Epithelial cell of esophagus (primary cell): ENCODE measurements around the gene UPF3A.

Experiments
- DNase-seq: peaks from one replicate; pipeline ENCODE4 v3.0.0; 2010; ENCODE audit warnings: low read depth
- H3K4me3 ChIP-seq: 2 replicates; pipeline ENCODE4 v1.5.1; 2011; ENCODE audit warnings: mild to moderate bottlenecking, low read length, control low read depth
- TF ChIP-seq, protein P1 (sequence below): IDR thresholded peaks from 2 replicates; pipeline ENCODE4 v1.5.1; 2011; ENCODE audit warnings: low read depth, mild to moderate bottlenecking, low read length, control low read depth, inconsistent platforms; ENCODE audit not compliant: insufficient read depth; ENCODE audit errors: missing control alignments

UPF3A gene

GRCh38 chr13:114275304-114275703 lies 6.1 kb upstream of the UPF3A start:
- H3K4me3 ChIP-seq = no peak overlapping the region
- no peak for DNase-seq
- TF ChIP-seq, protein P1, sequence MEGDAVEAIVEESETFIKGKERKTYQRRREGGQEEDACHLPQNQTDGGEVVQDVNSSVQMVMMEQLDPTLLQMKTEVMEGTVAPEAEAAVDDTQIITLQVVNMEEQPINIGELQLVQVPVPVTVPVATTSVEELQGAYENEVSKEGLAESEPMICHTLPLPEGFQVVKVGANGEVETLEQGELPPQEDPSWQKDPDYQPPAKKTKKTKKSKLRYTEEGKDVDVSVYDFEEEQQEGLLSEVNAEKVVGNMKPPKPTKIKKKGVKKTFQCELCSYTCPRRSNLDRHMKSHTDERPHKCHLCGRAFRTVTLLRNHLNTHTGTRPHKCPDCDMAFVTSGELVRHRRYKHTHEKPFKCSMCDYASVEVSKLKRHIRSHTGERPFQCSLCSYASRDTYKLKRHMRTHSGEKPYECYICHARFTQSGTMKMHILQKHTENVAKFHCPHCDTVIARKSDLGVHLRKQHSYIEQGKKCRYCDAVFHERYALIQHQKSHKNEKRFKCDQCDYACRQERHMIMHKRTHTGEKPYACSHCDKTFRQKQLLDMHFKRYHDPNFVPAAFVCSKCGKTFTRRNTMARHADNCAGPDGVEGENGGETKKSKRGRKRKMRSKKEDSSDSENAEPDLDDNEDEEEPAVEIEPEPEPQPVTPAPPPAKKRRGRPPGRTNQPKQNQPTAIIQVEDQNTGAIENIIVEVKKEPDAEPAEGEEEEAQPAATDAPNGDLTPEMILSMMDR = no peak

DNA sequence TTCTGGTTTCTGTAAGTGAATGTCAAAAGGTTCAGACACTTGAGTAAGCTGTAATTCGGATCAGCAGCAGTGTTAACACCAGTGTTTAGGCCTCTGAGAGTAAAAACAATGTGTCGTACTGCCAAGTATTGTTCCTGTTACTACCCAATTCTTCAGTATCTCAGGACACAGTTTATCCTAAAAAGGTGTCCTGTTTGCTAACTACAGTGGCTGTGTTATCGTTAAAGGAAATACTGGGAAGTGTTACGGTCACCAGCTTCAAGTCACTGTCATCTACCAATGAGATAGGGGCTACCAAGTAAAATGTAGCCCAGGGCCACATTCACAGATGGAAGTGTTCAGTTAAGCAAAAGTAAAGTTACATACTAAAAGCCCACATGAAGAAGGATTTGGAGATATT lies 2.3 kb upstream of the UPF3A start:
- no peak overlapping the region for H3K4me3 ChIP-seq
- no peak for DNase-seq
- TF ChIP-seq, protein P1 = no peak

- H3K4me3 ChIP-seq = no peak overlapping the region
- no peak for DNase-seq
- TF ChIP-seq, protein P1 = no peak
Observed at GRCh38 chr13:114279758-114280355, 1.5 kb upstream of the UPF3A start.

GRCh38 chr13:114282041-114282670 lies 755 bp downstream of the UPF3A start:
- DNase-seq = peak; percentile 75
- TF ChIP-seq, protein P1 = no peak
- peak overlapping the region; percentile 73 for H3K4me3 ChIP-seq

DNA sequence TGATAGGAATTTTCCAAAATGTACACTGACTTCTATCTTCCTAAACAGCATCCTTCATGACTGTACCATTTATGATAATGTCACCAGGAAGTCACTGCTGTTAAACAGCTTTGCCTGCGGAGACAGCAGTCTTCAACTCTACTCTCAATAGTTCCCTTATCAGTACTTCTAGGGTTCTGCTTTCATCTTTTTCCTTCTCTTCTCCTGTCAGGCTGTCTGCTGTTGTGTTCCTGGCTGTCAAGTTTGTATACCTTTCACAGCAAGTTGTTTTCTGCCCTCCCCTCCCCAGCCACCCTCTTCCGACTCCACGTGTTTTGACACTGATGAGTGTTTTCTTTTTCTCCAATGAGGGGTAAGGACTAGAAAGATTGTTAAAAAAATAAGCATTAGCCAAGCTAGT lies 2.2 kb downstream of the UPF3A start:
- DNase-seq = no peak

DNA sequence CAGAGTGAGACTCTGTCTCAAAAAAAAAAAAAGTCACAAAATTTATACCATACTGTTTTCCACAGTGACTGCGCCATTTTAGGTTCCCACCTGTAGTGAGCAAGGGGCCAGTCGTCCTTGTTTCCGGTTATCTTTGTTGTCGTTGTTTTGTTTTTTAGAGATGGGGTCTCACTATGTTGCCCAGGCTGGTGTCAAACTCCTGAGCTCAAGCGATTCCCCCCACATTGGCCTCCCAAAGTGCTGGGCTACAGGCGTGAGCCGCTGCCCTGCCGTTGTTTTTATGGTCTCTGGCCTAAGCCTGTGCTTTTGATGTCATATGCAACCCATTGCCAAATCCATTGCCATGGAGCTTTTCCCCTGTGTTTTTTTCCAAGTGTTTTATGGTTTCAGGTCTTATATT lies 3.3 kb downstream of the UPF3A start:
- H3K4me3 ChIP-seq = no peak overlapping the region
- TF ChIP-seq, protein P1 = no peak
- DNase-seq = no peak

More for the DNA sequence above, 2.2 kb downstream of the UPF3A start:
- TF ChIP-seq, protein P1 = no peak
- H3K4me3 ChIP-seq = no peak overlapping the region
